Measurements from ENCODE around the gene NEK8.
A peak's percentile ranks its signal among the peaks of the same experiment; 100 is the strongest.
"Not testable (repeated sequence)": the region's sequence is repeated elsewhere in the genome, so short reads cannot be mapped to it uniquely, and the experiment has no call there.

Gene NEK8

DNA sequence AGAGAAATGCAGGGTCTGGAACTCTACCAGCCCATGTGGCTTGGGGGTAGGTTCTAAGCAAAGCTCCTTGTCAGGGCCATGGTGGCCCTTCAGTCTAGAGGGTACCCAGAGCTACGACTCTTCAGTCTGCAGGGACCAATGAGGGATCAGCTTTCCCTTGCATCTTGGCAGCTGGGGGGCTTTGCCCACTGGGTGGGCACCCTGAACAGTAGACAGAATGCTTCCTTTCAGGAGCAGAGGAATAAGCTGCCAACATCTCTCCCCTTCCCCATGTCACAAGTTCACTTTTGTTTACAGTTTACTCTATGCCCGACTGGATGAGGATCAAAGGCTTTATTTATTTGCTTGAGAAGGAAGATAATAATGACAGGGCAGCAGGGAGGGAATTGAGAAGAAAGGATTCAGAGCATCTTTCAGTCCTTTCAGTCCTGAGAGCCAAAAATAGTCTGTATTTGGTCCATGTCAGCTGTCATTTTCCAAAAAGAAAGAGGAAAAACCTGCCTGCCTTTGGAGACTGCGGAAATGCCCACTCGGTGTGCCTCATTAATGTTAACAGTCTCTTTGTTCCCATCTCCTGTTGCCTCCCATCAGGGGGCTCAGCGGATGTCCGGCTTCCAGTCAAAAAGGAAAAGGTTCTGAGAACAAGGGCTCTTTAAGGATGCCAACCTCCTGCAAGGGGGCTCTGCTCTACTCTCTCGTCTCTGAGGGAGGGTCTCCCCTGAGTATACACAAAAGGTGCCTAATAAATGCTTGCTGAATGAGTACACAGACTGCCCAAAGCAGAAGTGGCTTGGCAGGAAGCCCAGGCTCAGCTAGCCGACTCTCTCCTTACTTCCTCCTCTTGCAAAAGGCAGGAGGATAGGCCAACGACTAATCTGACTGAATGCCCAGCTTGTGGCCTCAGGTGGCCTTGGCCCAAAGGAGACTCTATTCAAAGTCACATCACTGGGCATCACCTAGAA, 32.3 kb downstream of the NEK8 start:
- no peak for DNase-seq (ENCODE audit: low read depth in 3 of 3, low spot score in 1 of 3)

DNA sequence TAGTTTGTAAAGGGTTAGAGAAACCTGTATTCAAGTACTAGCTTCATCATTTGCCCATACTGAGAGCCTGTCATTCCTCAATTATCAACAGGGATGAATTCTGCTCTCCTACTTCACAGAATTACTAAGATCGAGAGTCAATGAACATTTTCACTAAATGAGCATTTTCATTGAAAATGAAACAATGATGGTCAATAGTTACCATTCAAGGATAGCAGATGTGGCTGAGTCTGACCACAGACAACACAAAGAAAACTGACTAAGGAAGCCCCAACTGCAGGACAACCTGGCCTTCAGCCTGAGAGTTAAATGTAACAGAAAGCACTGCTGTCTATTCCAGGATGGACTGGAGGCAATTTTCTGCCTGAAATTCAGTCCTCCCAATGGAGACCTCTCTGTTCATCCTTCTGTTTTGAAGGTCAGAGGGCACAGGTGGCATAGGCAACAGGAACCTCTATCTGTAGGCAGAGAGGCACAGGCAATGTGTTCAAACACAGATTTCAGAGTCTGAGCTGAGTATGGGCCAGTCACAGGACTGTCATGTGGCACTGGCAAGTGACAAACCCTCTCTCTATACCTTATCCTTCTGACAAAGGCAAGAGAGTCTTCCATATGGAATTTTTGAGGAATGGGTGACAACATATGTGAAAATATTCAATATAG, 34.7 kb downstream of the NEK8 start:
- no peak for DNase-seq (ENCODE audit: low read depth in 3 of 3, low spot score in 1 of 3)

DNA sequence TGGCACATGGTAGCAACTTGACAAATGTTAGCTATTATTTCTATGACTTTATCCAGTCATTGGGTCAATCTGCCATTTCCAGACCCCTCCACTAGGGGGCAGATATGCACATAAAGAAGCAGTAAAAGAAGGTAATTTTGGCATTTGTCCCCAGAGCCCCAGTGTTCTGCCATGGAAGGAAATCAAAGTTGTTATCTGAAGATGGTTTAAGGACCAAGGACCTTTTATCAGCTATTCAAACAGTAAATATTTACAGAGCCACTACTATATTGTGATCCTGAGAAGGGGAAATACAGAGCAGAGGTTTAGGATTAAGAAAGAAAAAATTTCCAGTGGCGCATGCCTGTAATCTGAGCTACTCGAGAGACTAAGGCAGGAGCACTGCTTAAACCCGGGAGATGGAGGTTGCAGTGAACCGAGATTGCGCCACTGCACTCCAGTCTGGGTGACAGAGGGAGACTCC, 35.2 kb downstream of the NEK8 start:
- DNase-seq (ENCODE audit: low read depth in 3 of 3, low spot score in 1 of 3): peak; percentile 42 to 56 (median 45)

DNA sequence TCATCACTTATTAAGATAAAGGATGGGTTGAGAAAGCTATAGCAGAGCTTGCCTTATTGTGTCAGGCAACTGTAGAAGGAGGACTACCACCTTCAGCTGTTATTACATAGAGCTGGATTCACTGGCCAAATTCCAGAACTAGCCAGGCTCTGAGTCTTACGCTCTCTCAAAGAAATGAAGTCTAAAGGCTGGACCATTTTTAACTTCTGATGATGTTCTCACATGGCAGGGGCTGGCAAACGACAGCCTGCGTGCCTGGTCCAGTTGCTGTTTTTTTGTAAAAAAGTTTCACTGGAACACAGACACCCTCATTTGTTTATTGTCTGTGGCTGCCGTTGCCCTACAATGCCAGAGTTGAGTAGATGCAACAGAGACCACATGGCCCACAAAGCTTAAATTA, 36.5 kb downstream of the NEK8 start:
- DNase-seq (ENCODE audit: low read depth in 3 of 3, low spot score in 1 of 3): no peak

DNA sequence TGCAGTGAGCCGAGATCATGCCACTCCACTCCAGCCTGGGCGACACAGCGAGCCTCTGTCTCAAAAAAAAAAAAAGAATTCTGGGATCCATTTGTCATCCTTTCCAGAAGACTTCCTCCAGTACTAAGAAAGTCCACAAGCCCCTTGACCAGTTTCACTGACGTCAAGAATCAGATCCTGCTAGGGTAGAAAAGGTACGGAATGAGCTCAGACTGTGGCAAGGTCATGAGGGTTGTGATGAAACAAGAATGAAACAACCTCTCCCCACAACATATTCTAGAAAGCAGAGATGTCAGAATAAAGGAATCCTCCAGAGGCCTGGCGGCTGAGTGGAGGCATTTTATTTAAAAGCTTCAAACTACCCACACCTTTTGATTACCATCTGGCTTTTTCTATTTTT, 45.1 kb downstream of the NEK8 start:
- no peak for DNase-seq (ENCODE audit: low read depth in 3 of 3, low spot score in 1 of 3)

DNA sequence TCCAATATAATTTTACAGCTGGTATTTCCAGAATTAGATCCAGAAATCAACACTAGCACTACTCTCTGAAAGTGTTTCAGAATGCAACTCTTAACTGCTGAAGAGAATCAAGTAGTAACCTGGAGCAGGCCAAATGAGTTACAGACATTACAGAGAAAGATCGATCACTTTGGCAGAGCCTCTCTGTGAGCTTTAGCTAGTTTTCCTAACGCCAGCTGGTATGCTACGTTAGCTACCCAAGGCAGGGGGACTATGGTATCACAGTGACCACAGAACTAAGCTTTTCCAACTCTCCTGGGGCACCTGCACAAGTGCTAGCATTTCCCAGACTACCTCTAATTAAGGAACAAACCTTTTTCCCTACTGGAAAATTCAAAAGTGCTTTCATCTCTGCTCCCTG, 45.6 kb downstream of the NEK8 start:
- no peak for DNase-seq (ENCODE audit: low read depth in 3 of 3, low spot score in 1 of 3)

DNA sequence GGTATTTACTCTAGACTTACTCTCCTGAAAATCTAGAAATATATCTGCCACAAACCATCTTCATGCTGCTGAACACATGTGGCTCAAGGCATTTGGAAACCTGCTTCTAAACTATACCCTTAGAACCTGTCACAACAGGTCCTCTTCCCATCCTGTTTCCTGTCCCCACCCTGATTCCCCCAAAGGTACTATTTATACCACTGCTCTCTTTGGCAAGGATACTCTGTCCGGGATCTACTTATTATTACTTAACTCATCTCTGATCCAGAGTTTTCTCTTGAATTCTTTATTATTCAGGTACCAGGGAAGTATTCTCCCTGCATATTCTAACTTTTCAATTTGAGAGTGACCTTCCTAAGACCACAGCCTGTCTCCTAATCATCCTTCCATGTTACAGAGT, 48.6 kb downstream of the NEK8 start:
- no peak for DNase-seq (ENCODE audit: low read depth in 3 of 3, low spot score in 1 of 3)

DNA sequence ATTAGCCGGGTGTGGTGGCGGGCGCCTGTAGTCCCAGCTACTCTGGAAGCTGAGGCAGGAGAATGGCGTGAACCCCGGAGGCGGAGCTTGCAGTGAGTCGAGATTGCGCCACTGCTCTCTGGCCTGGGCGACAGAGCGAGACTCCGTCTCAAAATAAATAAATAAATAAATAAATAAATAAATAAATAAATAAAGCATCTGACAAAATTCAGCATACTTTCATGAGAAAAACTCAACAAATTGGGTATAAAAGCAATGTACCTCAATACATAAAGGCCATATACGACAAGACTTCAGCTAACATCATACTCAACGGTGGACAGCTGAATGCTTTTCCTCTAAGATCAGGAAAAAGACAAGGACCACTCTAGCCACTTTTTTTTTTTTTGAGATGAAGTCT, 51.0 kb downstream of the NEK8 start:
- DNase-seq (ENCODE audit: low read depth in 3 of 3, low spot score in 1 of 3): not testable (repeated sequence)

DNA sequence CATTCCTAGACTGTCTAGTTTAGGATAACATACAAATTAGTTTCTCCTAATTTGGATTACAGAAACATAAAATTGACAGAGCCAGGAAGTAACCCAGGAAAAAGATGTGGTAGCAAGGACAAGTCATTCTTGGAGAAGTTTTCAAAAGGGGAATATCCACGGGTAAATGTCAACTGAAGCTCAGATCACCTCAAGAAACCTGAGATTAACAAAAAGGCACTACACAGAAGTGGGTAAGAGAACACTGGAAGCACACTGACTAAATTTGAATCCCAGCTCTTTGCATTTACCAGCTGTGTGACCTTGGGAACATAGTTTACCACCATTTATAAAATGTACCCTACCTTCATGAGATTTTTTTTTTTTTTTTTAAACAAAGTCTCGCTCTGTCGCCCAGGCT, 54.6 kb downstream of the NEK8 start:
- DNase-seq (ENCODE audit: low read depth in 3 of 3, low spot score in 1 of 3): no peak

DNA sequence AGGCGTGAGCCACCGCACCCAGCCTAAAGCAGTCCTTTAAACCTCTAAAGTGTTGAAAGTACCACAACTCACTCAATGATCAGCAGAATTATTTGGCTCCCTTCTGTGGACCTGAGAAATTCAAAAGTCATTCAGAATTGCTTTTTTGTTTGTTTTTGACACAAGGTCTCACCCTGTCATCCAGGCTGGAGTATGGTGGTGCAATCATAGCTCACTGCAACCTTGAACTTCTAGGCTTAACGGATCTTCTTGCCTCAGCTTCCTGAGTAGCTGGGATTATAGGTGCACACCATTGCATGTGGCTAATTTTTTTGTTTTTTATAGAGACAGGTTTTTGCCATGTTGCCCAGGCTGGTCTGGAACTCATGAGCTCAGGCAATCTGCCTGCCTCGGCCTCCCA, 59.5 kb downstream of the NEK8 start:
- no peak for DNase-seq (ENCODE audit: low read depth in 3 of 3, low spot score in 1 of 3)

All from stimulated activated CD4-positive, alpha-beta T cell treated with anti-CD3 and anti-CD28 coated beads, TNF-alpha, amount 100 ng/mL, for 1 hour (primary cell).